GM18870 (cell line): ENCODE data around the gene ZNF471.

Experiments
- ATAC-seq: cut with Tn5 transposase; IDR thresholded peaks from one replicate; pipeline ENCODE4 v1.9.1; 2021; ENCODE audit warnings: moderate library complexity; ENCODE audit not compliant: unreplicated experiment

ZNF471 gene

DNA sequence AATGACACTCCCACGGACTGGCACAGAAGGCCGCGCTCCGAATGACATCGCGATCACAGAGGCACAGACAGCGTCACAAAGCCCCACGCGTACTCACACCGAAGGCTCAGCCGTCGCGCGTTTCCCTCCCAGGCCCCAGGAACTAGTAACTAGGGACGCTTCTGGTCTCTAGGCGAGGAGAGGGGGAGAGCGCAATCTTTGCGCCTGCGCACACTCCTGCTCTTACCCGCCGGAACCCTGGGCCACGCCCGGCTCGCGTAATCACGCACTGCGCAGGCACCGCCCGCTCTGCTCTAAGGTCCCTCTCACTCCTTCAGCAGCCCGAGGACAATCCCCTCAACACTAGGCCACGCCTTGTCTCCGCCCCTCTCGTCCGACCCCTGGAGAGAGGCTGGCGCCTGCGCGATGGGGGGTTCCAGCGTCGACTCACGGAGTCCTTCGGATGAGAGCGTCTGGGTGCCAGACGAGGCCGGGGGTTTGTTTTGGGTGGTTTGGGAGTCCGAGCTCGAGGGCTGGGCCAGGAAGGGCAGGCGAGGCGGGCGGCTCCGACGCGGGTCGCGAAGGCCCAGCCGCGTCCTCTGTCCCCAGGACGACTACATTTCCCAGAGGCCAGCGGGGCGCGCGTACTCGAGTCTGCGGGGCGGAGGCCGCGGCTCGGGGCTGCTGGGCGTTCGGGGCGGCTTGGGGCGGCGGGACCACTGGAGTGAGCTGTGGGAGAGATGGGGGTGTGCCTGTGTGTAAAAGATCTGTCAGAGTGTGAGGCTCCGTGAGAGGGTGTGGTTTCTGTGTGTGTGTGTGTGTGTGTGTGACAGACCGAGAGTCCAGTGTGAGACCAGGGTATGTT is at the start of gene ZNF471:
TSS of gene ZNF471 (plus strand) at position 410 of the 844 bp plus-strand sequence. CDS start 3,717 bp downstream, outside the sequence.
- ATAC-seq: no peak

DNA sequence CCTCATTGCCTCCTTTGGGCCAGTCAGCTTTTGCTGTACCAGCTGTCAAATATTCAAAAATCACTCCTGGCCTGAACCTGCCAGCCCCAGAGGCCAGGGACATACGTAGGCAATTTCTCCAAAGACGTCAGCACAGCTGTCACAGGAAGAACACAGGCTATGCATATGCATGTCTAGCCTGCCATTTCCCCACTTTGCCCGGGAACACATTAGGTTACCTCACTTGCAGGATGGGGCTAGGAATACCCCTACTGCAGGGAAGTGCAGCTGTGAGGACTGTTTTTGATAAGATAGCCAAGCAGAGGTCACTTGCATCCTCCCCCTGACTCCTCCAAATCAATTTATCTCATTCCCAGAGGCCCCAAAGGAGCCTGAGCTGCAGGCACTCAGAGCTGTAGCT is 33.3 kb upstream of the ZNF471 start:
- no peak for ATAC-seq

DNA sequence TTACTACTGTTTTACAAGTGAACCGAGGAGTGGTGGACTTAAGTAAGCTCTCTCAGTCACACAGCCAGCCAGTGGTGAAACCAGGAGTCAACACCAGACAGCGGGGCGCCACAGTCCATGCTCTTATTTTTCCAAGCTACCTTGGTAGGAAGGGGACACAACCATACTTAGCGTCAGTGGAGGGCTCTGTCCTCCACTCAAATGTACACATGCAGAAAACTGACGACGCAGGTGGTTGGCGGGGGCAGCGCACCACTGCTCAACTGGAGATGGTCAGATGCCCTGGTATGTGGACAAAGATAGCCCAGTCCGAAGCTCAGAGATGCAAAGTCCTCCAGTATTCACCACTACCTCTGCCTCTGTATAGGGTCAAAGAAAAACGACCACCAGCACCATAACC is 31.6 kb upstream of the ZNF471 start:
- no peak for ATAC-seq

DNA sequence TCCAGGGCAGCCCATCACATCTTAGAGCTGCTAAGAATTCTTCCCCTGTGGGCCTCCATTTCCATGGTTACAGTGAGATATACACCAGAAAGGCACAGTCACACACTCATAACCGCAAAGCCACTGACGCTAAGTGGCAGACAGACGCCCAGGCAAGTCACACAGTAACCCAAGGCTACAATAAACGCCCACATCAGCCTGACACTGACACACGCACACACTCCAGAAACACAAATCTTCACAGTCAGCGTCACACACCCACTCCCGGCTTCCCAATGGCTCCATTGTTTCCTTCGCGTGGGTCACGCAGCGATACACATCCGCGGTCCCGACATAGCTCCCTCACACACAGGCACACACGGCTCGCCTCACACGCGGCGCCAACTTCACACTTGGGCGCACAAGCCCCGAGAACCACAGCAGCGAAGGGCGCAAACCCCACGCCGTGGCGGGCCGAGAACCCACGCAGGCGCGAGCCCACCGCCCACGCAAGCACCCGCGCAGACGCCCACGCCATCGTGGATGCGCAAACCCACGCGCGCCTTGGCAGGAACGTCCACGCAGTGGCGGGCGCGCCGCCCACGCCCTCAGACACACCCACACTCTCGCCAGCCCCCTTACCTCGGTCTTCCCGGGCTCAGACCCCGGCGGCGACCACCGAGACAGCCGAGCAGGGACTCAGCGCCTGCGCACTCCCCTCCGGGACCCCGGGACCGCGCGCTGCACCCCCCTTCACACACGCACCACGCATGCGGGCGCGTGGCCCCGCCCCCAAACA is 30.8 kb upstream of the ZNF471 start, which contains the start of gene ZNF667:
TSS of gene ZNF667 (minus strand) at position 695 of the 778 bp plus-strand sequence. CDS start 14,975 bp downstream, outside the sequence.
- no peak for ATAC-seq

DNA sequence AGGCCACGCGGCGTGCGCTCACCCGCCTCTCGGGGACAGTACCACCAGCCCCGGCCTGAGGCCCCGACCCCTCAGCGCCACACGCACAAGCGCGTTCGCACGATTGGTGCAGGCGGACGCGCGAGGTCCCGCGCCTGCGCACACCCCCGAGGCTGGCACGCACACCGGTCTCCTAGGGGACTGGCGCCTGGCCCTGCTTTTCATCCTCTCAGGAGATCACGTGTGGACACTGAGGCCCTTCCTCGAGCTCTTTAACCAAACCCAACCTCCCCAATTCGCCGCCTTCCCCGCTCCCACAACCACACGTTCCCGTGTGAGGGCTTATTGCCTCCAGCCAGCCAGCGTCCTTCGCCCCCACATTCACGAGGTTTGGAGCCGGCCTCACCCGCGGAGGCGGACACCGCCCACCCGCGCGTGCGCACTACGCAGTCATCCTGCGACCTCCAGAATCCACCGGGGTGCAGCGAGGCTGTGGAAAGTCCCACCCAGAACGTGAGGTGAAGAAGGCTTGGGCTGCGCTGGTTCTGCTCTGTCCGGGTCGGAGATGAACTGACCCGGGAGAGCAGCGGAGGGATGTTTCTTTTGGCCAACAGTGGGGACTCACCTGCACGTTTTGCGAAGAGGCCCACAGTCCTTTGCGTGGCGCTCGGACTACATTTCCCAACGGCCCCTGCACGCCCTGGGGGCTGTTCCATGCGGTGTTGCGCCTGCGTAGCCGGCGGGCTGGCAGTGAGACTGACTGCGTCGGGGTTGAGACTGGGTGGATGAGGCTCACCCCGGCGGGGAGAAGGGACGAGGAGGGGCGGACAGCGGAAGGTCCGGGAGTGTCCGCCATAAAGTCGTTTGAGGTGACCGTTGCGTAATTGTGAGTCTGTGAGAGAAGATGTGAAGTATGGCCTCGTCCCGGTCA is 30.0 kb upstream of the ZNF471 start:
- ATAC-seq: no peak

DNA sequence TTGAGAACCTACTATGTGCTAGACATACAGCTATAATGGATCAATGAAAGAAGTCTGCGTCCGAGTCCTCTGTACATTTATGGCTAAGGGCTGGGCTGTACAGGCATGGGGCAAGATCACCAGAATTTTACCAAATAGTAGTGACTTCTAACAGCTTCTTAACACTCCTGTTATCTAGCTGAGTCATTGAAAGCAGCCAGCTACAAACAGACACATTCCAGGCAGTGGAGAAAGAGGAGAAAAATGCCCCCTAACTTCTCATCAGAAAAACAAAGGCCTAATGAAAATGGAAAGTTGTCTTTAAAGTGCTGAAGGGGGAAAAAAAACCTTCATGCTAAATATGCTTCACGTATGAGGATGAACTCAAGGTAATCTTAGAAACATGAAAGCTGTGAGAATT is 16.3 kb upstream of the ZNF471 start:
- ATAC-seq: no peak

DNA sequence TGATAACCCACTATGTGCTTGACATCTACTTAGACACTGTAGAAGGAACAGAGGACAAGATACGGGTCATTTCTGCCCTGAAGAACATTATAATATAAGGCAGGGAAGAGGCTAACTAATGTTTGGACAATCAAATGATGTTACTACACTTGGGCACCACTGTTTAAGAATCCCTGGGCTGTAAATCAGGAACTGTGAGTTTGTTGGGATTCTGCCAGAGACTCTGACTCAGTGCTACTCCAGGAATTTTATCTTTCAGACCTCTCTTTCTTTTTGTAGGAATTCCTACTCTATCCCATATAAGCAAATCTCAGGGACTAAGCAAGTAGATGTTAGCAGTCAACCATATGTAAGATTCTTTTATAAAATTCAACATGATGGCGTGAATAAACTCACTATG is 3.1 kb upstream of the ZNF471 start:
- no peak for ATAC-seq

DNA sequence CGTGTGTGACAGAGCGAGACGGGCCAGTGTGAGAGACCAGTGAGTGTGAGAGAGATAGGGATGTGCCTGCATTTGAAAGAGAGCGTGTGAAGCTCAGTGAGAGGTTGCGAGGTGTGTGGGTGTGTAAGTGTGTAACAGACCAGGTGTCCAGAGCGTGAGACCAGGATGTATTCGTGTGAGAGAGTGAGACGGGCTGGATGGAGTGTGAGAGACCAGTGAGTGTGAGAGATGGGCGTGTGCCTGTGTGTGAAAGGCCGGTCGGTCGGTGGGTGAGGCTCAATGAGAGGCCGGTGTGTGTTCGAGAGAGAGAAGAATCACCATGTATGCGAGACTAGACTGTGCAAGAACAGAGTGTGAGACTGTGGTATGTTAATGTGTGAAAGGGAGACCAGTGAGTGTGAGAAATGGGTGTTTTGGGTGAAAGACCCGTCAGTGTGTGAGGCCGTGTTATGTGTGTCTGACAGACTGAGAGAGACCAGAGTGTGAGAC is 679 bp downstream of the ZNF471 start:
- ATAC-seq: no peak

DNA sequence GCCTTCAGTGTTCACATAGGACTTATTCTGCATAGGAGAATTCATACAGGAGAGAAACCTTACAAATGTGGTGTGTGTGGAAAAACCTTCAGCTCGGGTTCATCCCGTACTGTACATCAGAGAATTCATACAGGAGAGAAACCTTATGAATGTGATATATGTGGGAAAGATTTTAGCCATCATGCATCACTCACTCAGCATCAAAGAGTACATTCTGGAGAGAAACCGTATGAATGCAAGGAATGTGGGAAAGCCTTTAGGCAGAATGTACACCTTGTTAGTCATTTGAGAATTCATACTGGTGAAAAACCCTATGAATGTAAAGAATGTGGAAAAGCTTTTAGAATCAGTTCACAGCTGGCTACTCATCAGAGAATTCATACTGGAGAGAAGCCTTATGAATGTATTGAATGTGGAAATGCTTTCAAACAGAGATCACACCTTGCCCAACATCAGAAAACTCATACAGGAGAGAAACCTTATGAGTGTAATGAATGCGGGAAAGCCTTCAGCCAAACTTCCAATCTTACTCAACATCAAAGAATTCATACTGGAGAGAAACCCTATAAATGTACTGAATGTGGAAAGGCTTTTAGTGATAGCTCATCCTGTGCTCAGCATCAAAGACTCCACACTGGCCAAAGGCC is 17.7 kb downstream of the ZNF471 start:
- no peak for ATAC-seq

DNA sequence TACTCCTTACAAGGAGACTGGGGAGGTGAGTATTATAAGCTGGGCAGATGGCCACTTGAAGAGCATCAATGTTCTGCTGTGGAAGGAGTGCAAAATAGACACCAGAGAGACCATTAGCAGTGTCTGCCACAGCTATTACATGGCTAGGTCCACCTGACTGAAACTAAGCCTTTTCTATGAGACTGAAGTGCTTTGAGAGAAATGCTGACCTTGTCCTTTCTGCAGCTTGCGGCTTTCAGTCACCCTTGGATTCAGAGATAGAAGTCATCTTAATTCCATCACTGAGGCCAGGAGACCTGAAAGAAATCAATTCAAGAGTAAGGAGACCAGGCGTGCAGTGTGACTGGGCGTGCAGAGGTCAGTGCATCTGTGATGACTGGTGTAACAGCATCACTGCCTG is 29.8 kb downstream of the ZNF471 start:
- ATAC-seq: no peak

DNA sequence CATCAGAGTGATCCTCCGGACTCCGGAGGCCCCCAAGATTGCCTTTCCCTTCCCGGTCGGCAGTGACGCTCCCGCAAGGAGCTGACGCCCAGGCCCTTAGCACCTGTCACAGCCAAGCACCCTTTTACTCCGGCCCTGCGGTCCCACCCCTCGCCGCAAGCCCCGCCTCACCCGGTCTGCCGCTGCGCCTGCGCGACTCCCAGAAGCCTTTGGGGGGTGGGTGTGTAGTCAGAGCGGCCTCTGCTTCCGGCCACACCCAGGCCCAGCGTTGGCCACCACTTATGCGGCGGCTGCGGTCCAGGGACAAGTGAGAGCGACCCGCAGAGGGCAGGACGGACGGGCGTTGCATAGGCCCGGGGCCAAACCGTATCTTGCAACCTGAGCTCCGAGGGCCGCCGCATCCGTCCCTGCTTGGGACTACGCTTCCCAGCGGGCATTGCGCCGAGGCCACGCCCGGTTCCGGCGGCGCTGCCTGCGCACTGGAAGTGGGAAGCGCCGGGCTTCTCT is 30.7 kb downstream of the ZNF471 start:
- ATAC-seq: no peak

DNA sequence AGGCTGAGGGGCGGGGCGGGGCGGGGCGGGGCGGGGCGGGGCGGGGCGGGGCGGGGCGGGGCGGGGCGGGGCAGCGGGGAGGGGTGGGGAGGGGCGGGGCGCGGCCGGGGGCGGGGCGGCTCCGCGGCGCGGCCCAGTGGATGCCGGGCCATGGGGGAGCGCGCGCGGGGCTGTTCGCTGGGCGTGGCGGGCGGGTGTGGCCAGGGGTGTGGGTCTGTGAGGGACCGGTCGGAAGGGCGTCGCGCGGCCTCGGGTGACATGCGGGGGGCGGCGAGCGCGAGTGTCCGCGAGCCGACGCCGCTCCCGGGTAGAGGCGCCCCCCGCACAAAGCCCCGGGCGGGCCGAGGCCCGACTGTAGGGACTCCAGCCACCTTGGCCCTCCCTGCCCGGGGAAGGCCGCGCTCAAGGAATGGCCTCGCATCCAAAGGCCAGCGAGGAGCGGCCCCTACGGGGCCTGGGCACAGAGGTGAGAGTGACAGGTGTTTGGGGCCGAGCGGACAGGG is 31.2 kb downstream of the ZNF471 start, which contains the start of gene ZFP28:
TSS of gene ZFP28 (plus strand) at position 188 of the 503 bp plus-strand sequence. CDS start at position 259, 71 bp downstream.
- no peak for ATAC-seq

DNA sequence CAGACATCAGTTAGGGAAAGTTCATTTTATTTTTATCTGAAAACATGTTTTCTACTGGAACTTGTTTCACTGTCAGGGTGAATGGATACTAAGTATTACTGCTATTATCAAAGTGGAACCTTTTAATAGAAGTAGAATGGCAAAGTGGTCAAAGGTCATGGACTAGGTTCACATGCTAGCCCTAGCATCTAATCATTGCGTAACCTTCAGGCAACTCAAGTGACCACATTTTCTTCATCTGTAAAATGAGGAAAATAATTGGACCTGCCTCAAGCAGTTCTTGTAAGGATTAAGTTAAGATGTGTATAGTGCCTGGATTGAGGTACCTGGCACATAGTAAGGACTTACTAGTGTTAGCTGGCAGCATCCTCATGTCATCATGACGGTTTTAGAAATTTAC is 36.1 kb downstream of the ZNF471 start:
- no peak for ATAC-seq

DNA sequence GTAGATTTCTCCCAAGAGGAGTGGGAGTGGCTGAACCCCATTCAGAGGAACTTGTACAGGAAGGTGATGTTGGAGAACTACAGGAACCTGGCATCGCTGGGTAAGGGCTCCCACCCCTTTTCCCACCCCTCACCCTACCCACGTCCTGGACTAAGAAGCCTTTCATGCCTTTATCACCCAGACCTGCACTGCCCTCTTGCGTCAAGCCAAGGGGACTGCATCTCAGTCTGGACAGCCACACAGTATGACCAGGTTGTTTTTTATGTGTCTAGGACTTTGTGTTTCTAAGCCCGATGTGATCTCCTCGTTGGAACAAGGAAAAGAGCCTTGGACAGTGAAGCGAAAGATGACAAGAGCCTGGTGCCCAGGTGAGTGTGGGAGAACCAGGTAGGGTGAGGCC is 39.9 kb downstream of the ZNF471 start:
- no peak for ATAC-seq

DNA sequence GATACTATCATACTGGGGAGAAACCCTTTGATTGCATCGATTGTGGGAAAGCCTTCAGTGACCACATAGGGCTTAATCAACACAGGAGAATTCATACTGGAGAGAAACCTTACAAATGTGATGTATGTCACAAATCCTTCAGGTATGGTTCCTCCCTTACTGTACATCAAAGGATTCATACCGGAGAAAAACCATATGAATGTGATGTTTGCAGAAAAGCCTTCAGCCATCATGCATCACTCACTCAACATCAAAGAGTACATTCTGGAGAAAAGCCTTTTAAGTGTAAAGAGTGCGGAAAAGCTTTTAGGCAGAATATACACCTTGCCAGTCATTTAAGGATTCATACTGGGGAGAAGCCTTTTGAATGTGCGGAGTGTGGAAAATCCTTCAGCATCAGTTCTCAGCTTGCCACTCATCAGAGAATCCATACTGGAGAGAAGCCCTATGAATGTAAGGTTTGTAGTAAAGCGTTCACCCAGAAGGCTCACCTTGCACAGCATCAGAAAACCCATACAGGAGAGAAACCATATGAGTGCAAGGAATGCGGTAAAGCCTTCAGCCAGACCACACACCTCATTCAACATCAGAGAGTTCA is 46.7 kb downstream of the ZNF471 start:
- no peak for ATAC-seq

DNA sequence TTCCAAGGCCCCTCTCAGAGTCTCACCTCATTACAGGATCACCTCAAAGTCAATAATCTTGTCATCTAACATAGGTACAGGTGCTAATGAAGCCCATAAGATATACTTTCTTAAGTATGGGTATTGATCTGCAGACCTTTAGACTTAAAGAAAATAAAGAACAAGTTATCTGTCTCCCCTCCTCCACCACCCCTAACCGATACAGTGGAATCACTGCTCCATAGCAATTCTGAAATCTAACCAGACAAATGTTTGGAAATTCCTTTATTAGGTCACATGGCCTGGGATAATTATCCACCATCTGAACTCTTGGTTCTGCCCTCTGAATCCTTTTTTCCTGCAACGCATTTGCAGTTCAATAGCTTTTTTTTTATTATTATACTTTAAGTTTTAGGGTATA is 55.1 kb downstream of the ZNF471 start:
- no peak for ATAC-seq

DNA sequence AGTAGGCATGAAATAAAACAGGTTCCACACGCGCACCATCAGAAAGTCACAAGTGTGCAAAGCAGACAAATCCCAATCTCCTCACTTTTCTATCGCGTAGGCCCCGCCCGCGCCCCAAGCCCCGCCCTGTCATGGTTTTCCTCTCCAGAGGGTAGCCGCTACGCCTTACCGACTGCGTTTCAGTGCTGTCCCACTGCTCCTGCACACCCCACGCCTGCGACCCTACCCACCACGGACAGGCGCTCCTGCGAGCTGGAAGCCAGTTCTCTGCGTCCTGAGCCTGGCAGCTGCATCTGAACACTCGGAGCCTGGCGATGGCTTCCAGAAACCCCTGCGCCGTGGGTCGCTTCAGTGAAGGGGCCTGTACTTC is 59.2 kb downstream of the ZNF471 start:
- ATAC-seq: peak; percentile 23

DNA sequence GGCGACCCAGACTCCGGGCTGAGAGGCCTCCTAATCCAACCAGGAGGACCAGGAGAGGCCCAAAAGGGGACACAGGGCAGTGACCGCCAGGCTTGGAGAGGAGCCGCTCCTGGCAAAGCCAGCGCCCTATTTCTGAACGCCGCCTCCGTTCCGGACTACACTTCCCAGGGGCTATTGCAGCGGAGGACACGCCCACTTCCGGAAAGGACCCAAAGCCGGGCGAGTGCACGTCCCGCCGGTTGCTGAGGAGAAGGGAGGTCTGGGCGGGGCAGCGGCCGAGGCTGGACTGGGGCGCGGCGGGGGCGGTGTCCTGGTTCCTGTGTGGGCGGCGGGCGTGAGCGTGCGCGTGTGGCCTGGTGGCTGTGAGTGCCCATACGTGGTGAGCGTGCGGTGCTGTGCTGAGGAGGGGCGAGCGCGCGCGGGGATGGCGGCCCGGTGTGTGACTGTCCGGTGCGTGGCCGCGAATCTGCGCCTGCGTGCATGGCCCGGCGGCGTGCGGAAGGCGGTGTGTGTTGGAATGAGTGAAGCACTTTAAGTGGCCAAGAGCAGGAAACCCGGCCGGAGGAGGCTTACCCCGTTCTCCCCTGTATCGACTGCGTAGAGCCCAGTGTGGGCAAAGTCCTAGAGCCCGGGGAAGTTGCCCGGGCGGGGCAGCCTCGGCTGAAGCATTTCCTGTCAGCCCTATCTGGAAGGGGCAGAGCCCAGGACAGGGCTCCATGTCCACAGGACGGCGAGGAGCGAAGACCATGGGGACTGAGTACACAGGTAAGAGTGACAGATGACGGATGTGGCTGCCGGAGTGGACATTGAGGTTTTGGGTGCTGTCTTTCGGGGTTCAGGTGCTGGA is 59.8 kb downstream of the ZNF471 start, which contains the start of gene ZNF470:
TSS of gene ZNF470 (plus strand) at position 195 of the 847 bp plus-strand sequence. CDS start 2,844 bp downstream, outside the sequence.
- peak; percentile 83 for ATAC-seq
